Activated CD4-positive, alpha-beta memory T cell treated with anti-CD3 and anti-CD28 coated beads, Interleukin-2, amount 10 ng/mL, durations not matched to agents 7 days and 5 days (primary cell): ENCODE results near the gene HHIP. TPM values are rescaled to one million over a fixed set of nuclear protein-coding genes. Genes with fewer than 3 reads are reported as not detected.

Source experiments
- CTCF ChIA-PET: fragments of 350-600 bp; sonication (Branson Sonifier 250); formaldehyde crosslinking; loops from one replicate; lab custom pipeline; 2021; ENCODE audit warnings: antibody characterized with exemption, inconsistent platforms; lab: Charles Lee
- POLR2A ChIA-PET: fragments of 350-600 bp; sonication (Branson Sonifier 250); formaldehyde crosslinking; loops from one replicate; lab custom pipeline; 2021; ENCODE audit warnings: antibody characterized with exemption; lab: Charles Lee
- DNase-seq: peaks from one replicate; pipeline ENCODE4 v3.0.0-alpha.2; 2020
- H3K27ac Mint-ChIP-seq: one replicate; pipeline ENCODE4 v1.8.0; 2021; ENCODE audit warnings: mild to moderate bottlenecking, mixed read lengths
- H3K27me3 Mint-ChIP-seq: one replicate; pipeline ENCODE4 v1.8.0; 2021; ENCODE audit warnings: mixed read lengths
- H3K36me3 Mint-ChIP-seq: one replicate; pipeline ENCODE4 v1.8.0; 2021; ENCODE audit warnings: low read depth, mixed read lengths
- H3K4me1 Mint-ChIP-seq: one replicate; pipeline ENCODE4 v1.8.0; 2021; ENCODE audit warnings: mixed read lengths
- H3K4me3 Mint-ChIP-seq: one replicate; pipeline ENCODE4 v1.8.0; 2021; ENCODE audit warnings: mild to moderate bottlenecking, mixed read lengths
- H3K9me3 Mint-ChIP-seq: one replicate; pipeline ENCODE4 v1.8.0; 2021; ENCODE audit warnings: mixed read lengths
- total RNA-seq, 2 experiments: library from RNA; stranded (reverse); gene quantifications; one replicate each; pipeline ENCODE4 v1.2.3, GENCODE V29; 2021

HHIP gene
- total RNA-seq, 2 experiments from 2014 or later = not detected

DNA sequence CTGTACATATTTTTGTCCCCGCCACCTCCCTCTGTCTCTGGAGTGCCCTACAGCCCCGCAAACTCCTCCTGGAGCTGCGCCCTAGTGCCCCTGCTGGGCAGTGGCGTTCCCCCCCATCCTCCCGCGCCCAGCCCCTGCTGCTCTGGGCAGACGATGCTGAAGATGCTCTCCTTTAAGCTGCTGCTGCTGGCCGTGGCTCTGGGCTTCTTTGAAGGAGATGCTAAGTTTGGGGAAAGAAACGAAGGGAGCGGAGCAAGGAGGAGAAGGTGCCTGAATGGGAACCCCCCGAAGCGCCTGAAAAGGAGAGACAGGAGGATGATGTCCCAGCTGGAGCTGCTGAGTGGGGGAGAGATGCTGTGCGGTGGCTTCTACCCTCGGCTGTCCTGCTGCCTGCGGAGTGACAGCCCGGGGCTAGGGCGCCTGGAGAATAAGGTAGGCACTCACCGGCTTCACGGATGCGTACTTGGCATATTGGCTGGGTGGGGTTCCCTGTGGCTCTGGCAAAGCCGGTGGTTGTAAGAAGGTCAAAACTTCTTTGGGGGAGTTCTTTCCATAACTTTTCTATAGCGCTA lies 653 bp downstream of the HHIP start:
- ChIA-PET CTCF (no interaction called here), POLR2A (no interaction called here)
- Mint-ChIP-seq H3K9me3 (no peaks in the 10 kb centered on the region), H3K27ac (no peak overlapping the region), H3K4me3 (peak overlapping the region; percentile 72), H3K27me3 (peaks cover 36% of the 10 kb centered on the region), H3K36me3 (no peaks in the 10 kb centered on the region), H3K4me1 (peaks cover 23% of the 10 kb centered on the region)
- DNase-seq = no peak

DNA sequence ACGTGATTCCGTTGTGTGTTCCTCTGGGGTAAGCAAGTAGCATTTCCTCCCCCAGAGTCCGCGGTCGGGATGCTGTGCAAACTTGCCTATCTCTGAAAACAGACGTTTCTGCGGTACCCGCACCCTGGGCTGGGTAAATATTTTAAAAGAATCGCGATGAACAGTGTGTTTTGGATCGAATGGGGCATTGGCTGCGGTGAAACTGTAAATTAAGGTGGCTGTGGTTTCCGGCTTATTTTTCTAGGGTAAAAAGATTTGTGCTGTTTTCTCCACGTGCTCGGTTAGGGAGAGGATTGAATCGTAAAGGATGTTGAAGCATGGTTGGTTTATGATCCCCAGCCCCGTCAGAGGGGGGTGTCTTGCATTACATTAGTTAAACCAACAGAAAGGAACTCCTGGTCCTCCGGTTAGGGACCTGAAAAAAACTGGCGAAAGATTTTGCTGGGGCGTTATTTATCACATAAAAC lies 1.2 kb downstream of the HHIP start:
- Mint-ChIP-seq H3K4me3 (no peak overlapping the region), H3K4me1 (peaks cover 23% of the 10 kb centered on the region), H3K27ac (peak overlapping the region; percentile 37), H3K36me3 (no peaks in the 10 kb centered on the region), H3K9me3 (no peaks in the 10 kb centered on the region), H3K27me3 (peaks cover 36% of the 10 kb centered on the region)
- ChIA-PET CTCF (no interaction called here), POLR2A (no interaction called here)
- DNase-seq = peak; percentile 29

DNA sequence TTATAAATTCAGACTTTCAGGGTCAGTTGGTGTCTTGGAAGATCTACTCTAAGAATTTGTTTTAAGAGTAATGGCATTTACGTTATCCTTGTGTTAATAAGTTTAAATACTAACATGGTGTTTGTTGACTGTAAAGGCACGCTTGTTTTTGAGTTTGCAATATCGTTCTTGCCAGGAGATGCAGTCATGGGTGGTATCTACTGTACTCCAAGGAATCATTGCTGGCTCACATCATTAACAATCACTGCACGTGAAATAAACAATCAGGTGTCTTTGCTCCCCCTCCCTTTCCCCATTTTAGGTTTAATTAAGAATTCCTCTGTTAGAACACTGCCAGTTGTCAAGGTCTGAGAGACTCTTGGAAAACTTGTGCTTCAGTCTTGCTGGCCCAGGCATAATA lies 1.6 kb downstream of the HHIP start:
- Mint-ChIP-seq H3K27ac (no peak overlapping the region), H3K27me3 (peaks cover 36% of the 10 kb centered on the region), H3K4me3 (no peak overlapping the region), H3K36me3 (no peaks in the 10 kb centered on the region), H3K9me3 (no peaks in the 10 kb centered on the region), H3K4me1 (peaks cover 23% of the 10 kb centered on the region)
- POLR2A ChIA-PET = no interaction called here
- DNase-seq = no peak
- CTCF ChIA-PET = no interaction called here

DNA sequence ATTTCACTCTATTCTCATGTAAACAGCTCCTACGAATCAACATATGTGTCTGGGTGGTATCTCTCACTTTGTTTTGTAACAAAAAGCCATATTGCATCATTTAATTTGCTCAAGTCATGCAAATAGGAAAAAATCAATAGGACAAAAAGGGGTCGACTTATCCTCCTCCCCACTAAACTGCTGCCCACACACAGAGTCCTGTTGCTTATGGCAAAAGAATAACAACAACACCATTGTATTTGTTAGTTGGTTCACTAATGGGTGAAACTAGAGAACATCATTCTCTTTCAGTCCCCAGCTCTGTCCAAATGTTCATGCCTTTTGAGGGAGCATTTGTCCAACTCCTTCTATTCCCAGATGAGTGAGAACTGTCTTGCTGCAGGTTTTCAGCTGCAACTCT lies 2.1 kb downstream of the HHIP start:
- POLR2A ChIA-PET = no interaction called here

DNA sequence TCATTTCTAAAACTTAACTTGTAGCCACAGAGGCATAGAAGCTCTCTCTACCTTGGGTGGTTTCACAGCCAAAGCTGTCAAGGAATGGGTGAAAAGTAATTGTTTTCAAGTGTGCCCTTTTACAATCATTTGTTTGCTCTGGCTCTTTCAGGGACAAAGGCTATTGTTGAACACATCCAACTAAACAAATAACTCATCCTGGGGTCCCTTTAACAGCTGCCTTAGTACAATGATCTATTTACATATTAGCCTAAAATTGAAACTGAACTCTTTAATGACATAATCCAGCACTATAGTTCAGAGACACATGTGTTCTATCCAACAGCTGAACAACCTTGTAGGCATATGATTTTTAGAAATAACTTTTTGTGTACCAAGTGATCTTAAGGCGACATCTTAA lies 3.7 kb downstream of the HHIP start:
- Mint-ChIP-seq H3K4me3 (no peak overlapping the region), H3K9me3 (no peaks in the 10 kb centered on the region), H3K27me3 (peaks cover 31% of the 10 kb centered on the region), H3K4me1 (peaks cover 23% of the 10 kb centered on the region), H3K36me3 (no peaks in the 10 kb centered on the region), H3K27ac (no peak overlapping the region)
- CTCF ChIA-PET = no interaction called here
- POLR2A ChIA-PET = interaction anchor here (1.1 kb wide), 1 partner anchor 13 kb away, joined by 3 read pairs; no protein-coding TSS in a partner anchor
- DNase-seq = no peak

More for the DNA sequence above, 2.1 kb downstream of the HHIP start:
- no peak overlapping the region for H3K4me3 Mint-ChIP-seq
- H3K27ac Mint-ChIP-seq = no peak overlapping the region
- H3K27me3 Mint-ChIP-seq = peaks cover 36% of the 10 kb centered on the region
- peaks cover 23% of the 10 kb centered on the region for H3K4me1 Mint-ChIP-seq
- H3K9me3 Mint-ChIP-seq = no peaks in the 10 kb centered on the region
- DNase-seq = no peak
- CTCF ChIA-PET = no interaction called here
- no peaks in the 10 kb centered on the region for H3K36me3 Mint-ChIP-seq

DNA sequence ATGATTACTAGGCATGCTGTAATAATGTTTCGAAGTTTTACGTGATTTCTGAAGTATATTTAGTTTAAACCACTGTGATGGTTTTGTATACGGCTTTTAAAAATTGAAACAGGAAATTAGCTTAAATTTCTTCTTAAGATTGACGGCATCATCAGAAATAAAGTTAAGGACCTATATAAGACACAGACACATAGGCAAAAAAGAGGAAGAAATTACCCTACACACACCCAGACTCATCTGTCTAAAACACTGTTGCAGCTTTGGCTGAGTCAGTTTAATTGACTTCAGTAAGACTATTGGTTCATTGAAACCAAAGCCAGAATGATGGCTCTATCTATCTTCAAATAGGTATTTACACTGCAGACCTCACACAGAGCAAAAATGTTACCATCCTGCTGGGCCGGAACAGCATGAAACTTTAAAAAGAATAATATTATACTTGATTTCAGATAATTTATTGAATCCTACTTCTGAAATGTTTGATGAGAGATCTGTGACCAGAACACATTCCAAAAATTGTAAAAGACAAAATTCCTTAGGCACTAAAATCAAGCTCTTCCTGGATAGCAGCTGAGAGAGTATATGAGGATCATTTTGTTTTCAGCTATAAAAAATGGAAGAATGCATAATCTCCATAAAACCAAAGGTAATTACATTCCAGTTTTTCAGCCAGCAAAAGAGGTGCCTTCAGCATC lies 4.5 kb downstream of the HHIP start:
- no peak overlapping the region for H3K27ac Mint-ChIP-seq
- CTCF ChIA-PET = interaction anchor here (1.1 kb wide), 1 partner anchor 10 kb away, joined by 3 read pairs; no protein-coding TSS in a partner anchor

DNA sequence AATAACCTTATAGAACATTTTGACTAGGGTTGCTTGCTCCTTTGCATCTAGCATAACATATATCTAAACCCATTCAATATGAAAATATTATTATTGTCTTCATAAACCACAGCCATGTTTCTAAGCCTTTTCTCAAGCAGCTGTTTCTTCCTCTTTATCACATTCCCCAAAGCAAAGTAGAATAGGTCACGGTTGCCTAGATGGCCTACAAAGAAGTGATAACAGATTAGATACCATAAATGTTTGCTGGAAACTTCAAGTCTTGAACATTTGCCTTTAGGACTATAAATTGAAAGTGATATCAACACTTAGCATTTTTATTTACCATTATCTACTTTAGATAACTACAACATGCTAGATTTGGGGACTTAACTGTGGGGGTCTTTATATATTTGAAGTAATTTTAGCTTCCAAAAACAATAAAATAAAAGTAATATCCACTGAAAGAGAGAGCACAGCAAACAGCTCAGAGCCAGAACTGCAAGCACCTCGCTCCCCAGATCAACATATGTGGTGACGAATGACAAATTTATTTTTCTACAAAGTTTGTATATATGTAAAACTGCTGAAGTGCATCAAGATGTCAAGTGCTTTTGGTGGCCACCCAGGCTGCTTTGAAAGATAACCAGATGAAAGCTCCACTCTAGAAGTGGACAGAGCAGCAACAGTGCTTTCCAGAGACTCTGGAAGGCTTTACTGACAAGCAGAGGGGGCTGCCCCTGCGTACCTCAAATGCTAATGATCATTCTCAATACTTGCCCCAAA lies 8.0 kb downstream of the HHIP start:
- ChIA-PET CTCF (no interaction called here), POLR2A (no interaction called here)
- DNase-seq = no peak
- H3K36me3 Mint-ChIP-seq = no peaks in the 10 kb centered on the region
- H3K4me1 Mint-ChIP-seq = no peaks in the 10 kb centered on the region
- H3K27me3 Mint-ChIP-seq = peaks cover 4% of the 10 kb centered on the region
- H3K27ac Mint-ChIP-seq = no peak overlapping the region
- no peaks in the 10 kb centered on the region for H3K9me3 Mint-ChIP-seq
- no peak overlapping the region for H3K4me3 Mint-ChIP-seq

More for the DNA sequence above, 4.5 kb downstream of the HHIP start:
- Mint-ChIP-seq H3K36me3 (no peaks in the 10 kb centered on the region), H3K4me3 (no peak overlapping the region), H3K27me3 (peaks cover 27% of the 10 kb centered on the region), H3K9me3 (no peaks in the 10 kb centered on the region), H3K4me1 (peaks cover 21% of the 10 kb centered on the region)
- POLR2A ChIA-PET = no interaction called here
- DNase-seq = no peak

DNA sequence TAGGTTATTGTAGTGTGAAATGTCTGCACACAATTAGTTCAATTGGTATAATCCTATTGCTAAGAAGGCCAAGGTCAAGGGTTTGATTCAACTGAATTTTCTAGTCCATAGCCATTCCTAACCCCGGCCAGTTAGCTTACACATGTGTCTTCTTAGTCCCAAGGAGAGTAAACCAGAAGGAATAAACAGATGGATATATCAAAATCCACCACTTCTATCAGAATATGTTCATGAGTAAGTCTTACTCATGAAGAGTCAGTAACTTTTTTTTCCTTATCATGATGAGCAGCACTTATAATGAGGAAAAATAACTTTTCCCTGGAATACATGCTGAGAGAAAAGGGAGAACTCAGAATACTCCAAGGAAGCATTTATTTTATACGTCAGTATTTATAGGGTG lies 9.5 kb downstream of the HHIP start:
- Mint-ChIP-seq H3K27ac (no peak overlapping the region), H3K36me3 (no peaks in the 10 kb centered on the region), H3K4me3 (no peak overlapping the region), H3K27me3 (peaks cover 4% of the 10 kb centered on the region), H3K9me3 (no peaks in the 10 kb centered on the region), H3K4me1 (no peaks in the 10 kb centered on the region)
- DNase-seq = no peak
- POLR2A ChIA-PET = no interaction called here
- CTCF ChIA-PET = no interaction called here

DNA sequence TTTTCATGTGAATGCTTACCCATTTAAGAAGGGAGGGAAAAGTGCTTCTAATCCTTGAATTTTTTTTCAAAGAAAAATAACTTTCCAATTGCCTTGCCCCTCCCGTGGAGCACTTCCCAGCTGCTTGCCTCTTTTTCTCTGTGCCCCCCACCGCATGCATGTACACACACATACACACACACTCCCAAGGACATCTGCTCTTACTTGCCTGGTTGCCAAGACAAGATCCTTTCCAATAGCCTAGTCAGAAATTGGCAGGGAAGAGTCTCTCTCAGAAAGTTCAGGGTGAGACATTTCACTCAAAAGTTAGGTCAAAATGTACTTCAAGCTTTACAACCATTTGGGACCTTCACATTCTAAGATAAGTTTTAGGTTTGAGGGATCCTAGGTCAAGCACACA lies 10.9 kb downstream of the HHIP start:
- ChIA-PET POLR2A (no interaction called here), CTCF (no interaction called here)
- peaks cover 4% of the 10 kb centered on the region for H3K27me3 Mint-ChIP-seq
- H3K27ac Mint-ChIP-seq = no peak overlapping the region
- no peak for DNase-seq
- H3K4me1 Mint-ChIP-seq = no peaks in the 10 kb centered on the region
- no peak overlapping the region for H3K4me3 Mint-ChIP-seq
- no peaks in the 10 kb centered on the region for H3K36me3 Mint-ChIP-seq
- no peaks in the 10 kb centered on the region for H3K9me3 Mint-ChIP-seq

DNA sequence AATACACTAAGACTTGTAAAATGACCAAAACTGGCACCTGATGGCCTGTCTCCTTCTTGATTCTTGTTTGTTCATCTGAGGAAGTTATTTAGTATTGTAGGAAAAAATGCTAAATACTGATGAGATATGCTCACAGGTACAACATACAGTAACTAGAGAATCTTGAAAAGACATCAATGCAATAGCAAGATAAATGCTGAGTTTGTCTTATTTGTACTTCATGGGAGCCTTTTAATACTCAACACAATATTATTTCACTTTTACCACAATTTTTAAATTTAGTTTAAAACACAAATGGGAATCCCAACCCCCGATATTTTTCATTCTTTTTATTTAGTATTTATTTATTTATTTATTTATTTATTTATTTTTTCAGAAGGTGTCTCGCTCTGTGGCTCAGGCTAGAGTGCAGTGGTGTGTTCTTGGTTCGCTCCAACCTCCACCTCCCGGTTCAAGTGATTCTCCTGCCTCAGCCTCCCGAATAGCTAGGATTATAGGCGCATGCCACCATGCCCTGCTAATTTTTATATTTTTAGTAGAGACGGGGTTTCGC lies 12.1 kb downstream of the HHIP start:
- H3K36me3 Mint-ChIP-seq = no peaks in the 10 kb centered on the region
- DNase-seq = no peak
- no peaks in the 10 kb centered on the region for H3K9me3 Mint-ChIP-seq
- H3K4me1 Mint-ChIP-seq = no peaks in the 10 kb centered on the region
- CTCF ChIA-PET = no interaction called here
- peaks cover 4% of the 10 kb centered on the region for H3K27me3 Mint-ChIP-seq
- H3K4me3 Mint-ChIP-seq = no peak overlapping the region
- POLR2A ChIA-PET = no interaction called here
- no peak overlapping the region for H3K27ac Mint-ChIP-seq

DNA sequence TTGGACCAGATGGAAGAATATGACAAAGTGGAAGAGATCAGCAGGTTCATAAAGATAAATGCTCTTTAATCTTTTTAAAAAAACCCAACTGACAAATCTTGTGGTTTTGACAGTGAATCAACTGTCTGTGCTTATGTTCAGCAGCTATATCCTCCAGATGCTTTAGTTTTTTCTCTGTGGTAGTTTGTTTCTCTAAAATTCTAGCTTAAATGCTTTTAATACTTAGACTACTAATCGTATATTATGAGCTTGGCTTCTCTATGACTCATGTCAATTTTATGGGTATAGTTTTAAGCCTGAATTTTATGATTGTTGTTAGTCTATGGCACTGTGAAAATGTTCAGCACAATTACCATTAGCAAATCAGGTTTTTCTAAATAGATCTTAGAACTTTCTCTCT lies 12.9 kb downstream of the HHIP start:
- ChIA-PET CTCF (interaction anchor here (0.6 kb wide), 1 partner anchor 39 kb away, joined by 4 read pairs; no protein-coding TSS in a partner anchor), POLR2A (no interaction called here)
- Mint-ChIP-seq H3K4me3 (no peak overlapping the region), H3K9me3 (no peaks in the 10 kb centered on the region), H3K27ac (no peak overlapping the region), H3K27me3 (peaks cover 4% of the 10 kb centered on the region), H3K36me3 (no peaks in the 10 kb centered on the region), H3K4me1 (no peaks in the 10 kb centered on the region)
- no peak for DNase-seq

DNA sequence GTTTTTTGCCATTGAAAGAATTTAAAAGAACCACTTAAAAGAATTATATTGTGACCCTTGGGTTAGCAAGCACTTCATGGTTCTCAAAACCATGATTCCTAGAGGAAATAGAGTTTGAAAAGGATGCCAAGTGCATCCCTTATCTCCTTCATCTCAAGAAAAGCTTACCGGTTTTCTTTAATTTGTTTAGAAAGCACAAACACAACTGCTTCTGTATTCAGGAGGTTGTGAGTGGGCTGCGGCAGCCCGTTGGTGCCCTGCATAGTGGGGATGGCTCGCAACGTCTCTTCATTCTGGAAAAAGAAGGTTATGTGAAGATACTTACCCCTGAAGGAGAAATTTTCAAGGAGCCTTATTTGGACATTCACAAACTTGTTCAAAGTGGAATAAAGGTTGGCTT lies 13.5 kb downstream of the HHIP start:
- Mint-ChIP-seq H3K9me3 (no peaks in the 10 kb centered on the region), H3K36me3 (no peaks in the 10 kb centered on the region)

DNA sequence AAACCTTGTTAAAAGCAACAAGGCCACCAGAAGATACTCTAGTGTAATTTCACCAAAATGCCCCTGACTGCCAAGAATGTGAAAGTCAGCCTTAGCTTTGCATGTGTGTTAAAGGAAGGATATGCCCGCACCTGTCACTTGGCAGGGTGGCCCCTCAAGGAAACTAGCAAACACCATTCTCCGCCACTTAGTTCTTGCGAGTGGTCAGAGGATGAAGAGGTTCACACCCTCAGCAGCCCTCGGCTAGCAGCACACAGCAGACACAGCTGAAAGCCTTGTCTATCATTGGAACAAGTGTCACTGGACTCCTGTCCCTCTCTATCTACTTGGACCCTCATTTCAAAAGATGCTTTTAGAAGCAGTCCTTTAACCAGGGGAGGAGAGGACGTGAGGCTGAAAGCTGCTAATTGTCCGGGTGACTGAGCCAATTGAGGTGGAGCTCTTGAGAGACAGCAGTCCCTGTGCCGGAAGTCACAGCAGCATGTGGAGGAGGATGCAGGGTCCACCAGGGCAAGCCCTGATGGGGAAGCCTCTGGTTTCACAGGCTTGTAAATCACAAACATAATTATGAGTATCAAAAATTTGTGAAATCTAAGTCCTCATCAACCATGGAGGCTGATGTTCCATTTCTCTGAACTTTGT lies 18.0 kb downstream of the HHIP start:
- Mint-ChIP-seq H3K27ac (no peak overlapping the region), H3K4me1 (no peaks in the 10 kb centered on the region), H3K27me3 (no peaks in the 10 kb centered on the region), H3K4me3 (no peak overlapping the region), H3K9me3 (no peaks in the 10 kb centered on the region), H3K36me3 (no peaks in the 10 kb centered on the region)
- DNase-seq = no peak
- ChIA-PET POLR2A (no interaction called here), CTCF (no interaction called here)

More for the DNA sequence above, 13.5 kb downstream of the HHIP start:
- H3K4me3 Mint-ChIP-seq = no peak overlapping the region
- no peaks in the 10 kb centered on the region for H3K4me1 Mint-ChIP-seq
- ChIA-PET CTCF (interaction anchor here (0.6 kb wide), 1 partner anchor 39 kb away, joined by 4 read pairs; no protein-coding TSS in a partner anchor), POLR2A (no interaction called here)
- peaks cover 4% of the 10 kb centered on the region for H3K27me3 Mint-ChIP-seq
- H3K27ac Mint-ChIP-seq = no peak overlapping the region
- no peak for DNase-seq
